HL-60 (cell line): ENCODE data around the gene HPCAL1.

ENCODE experiments used
- DNase-seq, 2 experiments: peaks; one replicate each; pipeline ENCODE4 v3.0.0-alpha.2; 2010 to 2020; ENCODE audit warnings: low read depth in 1 of 2, low spot score in 1 of 2
- H3K27ac ChIP-seq: fragments of 250-450 bp; sonication (Bioruptor Pico); replicated peaks from 2 replicates; pipeline ENCODE4 v1.5.1; 2020; ENCODE audit warnings: mild to moderate bottlenecking, moderate library complexity
- H3K27me3 ChIP-seq: fragments of 250-450 bp; sonication (Bioruptor Pico); 2 replicates; pipeline ENCODE4 v1.5.1; 2021; ENCODE audit warnings: mild to moderate bottlenecking, moderate library complexity; ENCODE audit not compliant: insufficient read depth, poor library complexity, severe bottlenecking
- H3K4me3 ChIP-seq: replicated peaks from 2 replicates; pipeline ENCODE4 v1.5.1; 2011; ENCODE audit warnings: mild to moderate bottlenecking, control low read depth, low read length; ENCODE audit not compliant: insufficient read depth
- GABPA ChIP-seq: IDR thresholded peaks from 2 replicates; pipeline ENCODE4 v1.6.1; 2012; ENCODE audit warnings: low read depth
- POLR2AphosphoS5 ChIP-seq: IDR thresholded peaks from 2 replicates; pipeline ENCODE4 v1.6.1; 2012; ENCODE audit warnings: low read depth
- SPI1 ChIP-seq: IDR thresholded peaks from 2 replicates; pipeline ENCODE4 v1.6.1; 2012; ENCODE audit warnings: low read depth, mild to moderate bottlenecking, borderline replicate concordance
- TF ChIP-seq, protein P1 (sequence below): IDR thresholded peaks from one replicate; pipeline ENCODE4 v1.5.1; 2011; ENCODE audit warnings: low read length, control low read depth, inconsistent platforms; ENCODE audit not compliant: insufficient read depth
- TF ChIP-seq, protein P2 (sequence below): IDR thresholded peaks from 2 replicates; pipeline ENCODE4 v1.6.1; 2012; ENCODE audit warnings: low read depth; ENCODE audit not compliant: insufficient replicate concordance

The HPCAL1 gene

DNA sequence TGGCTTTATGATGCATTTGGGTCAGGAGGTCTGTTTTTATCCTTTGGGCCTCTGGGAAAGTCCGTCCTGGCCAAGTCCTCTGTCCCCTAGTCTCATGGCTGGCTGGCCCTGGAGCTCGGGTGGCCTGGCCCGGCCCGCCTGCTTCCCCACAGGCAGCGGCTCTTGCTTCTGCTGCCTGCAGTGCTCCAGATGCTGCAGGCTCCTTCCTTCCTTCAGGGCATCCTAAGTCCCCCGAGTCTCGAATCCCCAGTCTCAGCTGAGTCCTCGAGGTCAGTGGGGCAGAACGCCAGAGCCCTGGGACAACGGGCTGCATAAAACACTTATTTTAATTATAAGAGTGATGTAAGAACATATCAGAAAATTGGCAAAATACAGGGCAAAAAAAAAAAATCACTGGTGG lies 71.2 kb downstream of the HPCAL1 start:
- Histone ChIP-seq H3K27ac (no peak overlapping the region), H3K4me3 (no peak overlapping the region), H3K27me3 (no peaks in the 10 kb centered on the region)
- no peak for DNase-seq
- TF ChIP-seq POLR2AphosphoS5 (no peak), GABPA (no peak), SPI1 (no peak)
- TF ChIP-seq, protein P1, sequence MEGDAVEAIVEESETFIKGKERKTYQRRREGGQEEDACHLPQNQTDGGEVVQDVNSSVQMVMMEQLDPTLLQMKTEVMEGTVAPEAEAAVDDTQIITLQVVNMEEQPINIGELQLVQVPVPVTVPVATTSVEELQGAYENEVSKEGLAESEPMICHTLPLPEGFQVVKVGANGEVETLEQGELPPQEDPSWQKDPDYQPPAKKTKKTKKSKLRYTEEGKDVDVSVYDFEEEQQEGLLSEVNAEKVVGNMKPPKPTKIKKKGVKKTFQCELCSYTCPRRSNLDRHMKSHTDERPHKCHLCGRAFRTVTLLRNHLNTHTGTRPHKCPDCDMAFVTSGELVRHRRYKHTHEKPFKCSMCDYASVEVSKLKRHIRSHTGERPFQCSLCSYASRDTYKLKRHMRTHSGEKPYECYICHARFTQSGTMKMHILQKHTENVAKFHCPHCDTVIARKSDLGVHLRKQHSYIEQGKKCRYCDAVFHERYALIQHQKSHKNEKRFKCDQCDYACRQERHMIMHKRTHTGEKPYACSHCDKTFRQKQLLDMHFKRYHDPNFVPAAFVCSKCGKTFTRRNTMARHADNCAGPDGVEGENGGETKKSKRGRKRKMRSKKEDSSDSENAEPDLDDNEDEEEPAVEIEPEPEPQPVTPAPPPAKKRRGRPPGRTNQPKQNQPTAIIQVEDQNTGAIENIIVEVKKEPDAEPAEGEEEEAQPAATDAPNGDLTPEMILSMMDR = no peak
- TF ChIP-seq, protein P2, sequence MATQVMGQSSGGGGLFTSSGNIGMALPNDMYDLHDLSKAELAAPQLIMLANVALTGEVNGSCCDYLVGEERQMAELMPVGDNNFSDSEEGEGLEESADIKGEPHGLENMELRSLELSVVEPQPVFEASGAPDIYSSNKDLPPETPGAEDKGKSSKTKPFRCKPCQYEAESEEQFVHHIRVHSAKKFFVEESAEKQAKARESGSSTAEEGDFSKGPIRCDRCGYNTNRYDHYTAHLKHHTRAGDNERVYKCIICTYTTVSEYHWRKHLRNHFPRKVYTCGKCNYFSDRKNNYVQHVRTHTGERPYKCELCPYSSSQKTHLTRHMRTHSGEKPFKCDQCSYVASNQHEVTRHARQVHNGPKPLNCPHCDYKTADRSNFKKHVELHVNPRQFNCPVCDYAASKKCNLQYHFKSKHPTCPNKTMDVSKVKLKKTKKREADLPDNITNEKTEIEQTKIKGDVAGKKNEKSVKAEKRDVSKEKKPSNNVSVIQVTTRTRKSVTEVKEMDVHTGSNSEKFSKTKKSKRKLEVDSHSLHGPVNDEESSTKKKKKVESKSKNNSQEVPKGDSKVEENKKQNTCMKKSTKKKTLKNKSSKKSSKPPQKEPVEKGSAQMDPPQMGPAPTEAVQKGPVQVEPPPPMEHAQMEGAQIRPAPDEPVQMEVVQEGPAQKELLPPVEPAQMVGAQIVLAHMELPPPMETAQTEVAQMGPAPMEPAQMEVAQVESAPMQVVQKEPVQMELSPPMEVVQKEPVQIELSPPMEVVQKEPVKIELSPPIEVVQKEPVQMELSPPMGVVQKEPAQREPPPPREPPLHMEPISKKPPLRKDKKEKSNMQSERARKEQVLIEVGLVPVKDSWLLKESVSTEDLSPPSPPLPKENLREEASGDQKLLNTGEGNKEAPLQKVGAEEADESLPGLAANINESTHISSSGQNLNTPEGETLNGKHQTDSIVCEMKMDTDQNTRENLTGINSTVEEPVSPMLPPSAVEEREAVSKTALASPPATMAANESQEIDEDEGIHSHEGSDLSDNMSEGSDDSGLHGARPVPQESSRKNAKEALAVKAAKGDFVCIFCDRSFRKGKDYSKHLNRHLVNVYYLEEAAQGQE = no peak

DNA sequence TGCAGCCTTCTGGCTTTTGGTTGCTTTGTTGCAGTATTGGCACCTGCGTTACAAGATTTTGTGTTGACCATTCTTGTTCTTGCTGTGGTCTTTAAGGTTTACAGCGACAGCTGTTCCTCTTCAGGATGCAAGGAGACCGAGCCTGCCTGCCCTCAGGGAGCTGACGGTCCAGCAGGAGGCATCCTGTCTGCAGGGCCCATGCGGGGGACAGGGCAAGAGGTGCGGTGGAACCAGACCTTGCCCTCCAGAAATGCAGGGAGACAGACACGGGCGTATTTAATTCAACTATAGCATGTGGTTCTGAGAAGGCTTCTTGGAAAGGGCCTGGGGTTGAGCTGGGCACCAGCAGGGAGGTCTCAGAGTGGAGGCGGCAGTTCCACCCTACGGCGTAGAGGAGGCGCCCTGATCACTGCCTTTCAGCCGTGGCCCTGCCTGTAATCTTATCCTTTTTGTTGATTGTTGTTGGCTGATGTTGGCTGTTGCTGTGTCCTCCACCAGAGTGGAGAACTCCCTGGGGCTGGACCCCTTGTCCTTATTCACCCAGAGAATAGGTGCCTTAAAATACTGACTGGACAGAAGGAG lies 71.7 kb downstream of the HPCAL1 start:
- Histone ChIP-seq H3K27me3 (no peaks in the 10 kb centered on the region), H3K27ac (no peak overlapping the region), H3K4me3 (no peak overlapping the region)
- TF ChIP-seq SPI1 (no peak), POLR2AphosphoS5 (no peak), GABPA (no peak)
- TF ChIP-seq, protein P1 = no peak
- TF ChIP-seq, protein P2 = no peak
- DNase-seq = no peak

DNA sequence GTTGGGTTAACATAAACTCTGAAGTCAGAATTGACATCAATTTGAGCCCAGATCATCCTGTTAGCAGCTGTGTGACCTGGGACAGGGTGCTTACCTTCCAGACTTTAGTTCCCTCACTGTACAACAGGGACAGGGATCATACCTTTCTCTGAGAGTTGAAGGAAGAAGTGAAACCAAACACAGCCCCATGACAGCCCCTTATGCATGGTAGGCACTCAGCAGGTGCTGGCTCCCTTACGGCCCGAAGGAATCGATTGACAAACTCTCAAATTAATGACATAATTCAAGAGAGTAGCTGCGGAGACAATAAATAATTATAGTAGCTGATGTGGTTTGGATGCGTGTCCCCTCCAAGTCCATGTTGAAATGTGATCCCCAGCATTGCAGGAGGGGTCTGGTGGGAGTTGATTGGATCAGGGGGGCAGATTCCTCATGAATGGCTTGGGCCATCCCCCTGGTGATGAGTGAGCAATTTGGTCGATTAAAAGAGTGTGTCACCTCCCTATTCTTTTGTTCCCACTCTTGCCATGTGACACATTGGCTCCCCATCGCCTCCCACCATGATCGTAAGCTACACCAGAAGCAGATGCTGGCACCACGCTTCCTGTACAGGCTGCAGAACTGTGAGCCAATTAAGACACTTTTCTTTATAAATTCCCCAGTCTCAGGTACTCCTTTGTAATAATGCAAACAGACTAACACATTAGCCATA lies 73.0 kb downstream of the HPCAL1 start:
- TF ChIP-seq POLR2AphosphoS5 (no peak), GABPA (no peak), SPI1 (no peak)
- TF ChIP-seq, protein P2 = no peak
- TF ChIP-seq, protein P1 = no peak
- no peak for DNase-seq
- Histone ChIP-seq H3K4me3 (no peak overlapping the region), H3K27ac (no peak overlapping the region), H3K27me3 (no peaks in the 10 kb centered on the region)
